Neural progenitor cell (in vitro differentiated cells): ENCODE results near the gene MAT2A. TPM values are rescaled to one million over a fixed set of nuclear protein-coding genes. Genes with fewer than 3 reads are reported as not detected.
"Not testable (repeated sequence)": the region's sequence is repeated elsewhere in the genome, so short reads cannot be mapped to it uniquely, and the experiment has no call there.

Experiments
- DNase-seq: peaks from one replicate; pipeline ENCODE4 v3.0.0-alpha.2; 2016; ENCODE audit warnings: low spot score
- H2AFZ ChIP-seq: fragments of 200-600 bp; sonication (generic); replicated peaks from 2 replicates; pipeline ENCODE4 v1.6.1; 2016; ENCODE audit warnings: antibody characterized with exemption
- H3F3A ChIP-seq: fragments of 200-600 bp; sonication (generic); 2 replicates; pipeline ENCODE4 v1.6.1; 2016; ENCODE audit warnings: antibody characterized with exemption, low read depth
- H3K27ac ChIP-seq: fragments of 200-600 bp; sonication (generic); 2 replicates; pipeline ENCODE4 v1.5.1; 2016; ENCODE audit warnings: mild to moderate bottlenecking
- H3K27me3 ChIP-seq: fragments of 200-600 bp; sonication (generic); 2 replicates; pipeline ENCODE4 v1.6.1; 2016; ENCODE audit warnings: mild to moderate bottlenecking, moderate library complexity
- H3K36me3 ChIP-seq: fragments of 200-600 bp; sonication (generic); 2 replicates; pipeline ENCODE4 v1.5.1; 2016
- H3K4me1 ChIP-seq: fragments of 200-600 bp; sonication (generic); 2 replicates; pipeline ENCODE4 v1.6.1; 2016; ENCODE audit warnings: mixed run types
- H3K4me2 ChIP-seq: fragments of 200-600 bp; sonication (generic); 2 replicates; pipeline ENCODE4 v1.6.1; 2016
- H3K4me3 ChIP-seq: fragments of 200-600 bp; sonication (generic); 2 replicates; pipeline ENCODE4 v1.5.1; 2016
- H3K79me2 ChIP-seq: fragments of 200-600 bp; sonication (generic); 2 replicates; pipeline ENCODE4 v1.6.1; 2016; ENCODE audit warnings: low read depth
- H3K9ac ChIP-seq: fragments of 200-600 bp; sonication (generic); 2 replicates; pipeline ENCODE4 v1.6.1; 2016
- H3K9me3 ChIP-seq: fragments of 200-600 bp; sonication (generic); 2 replicates; pipeline ENCODE4 v1.5.1; 2016; ENCODE audit warnings: low read depth
- H4K20me1 ChIP-seq: fragments of 200-600 bp; sonication (generic); 2 replicates; pipeline ENCODE4 v1.6.1; 2016; ENCODE audit warnings: low read depth
- H3K27ac Mint-ChIP-seq: 3 replicates; pipeline ENCODE4 v1.8.0; 2021; ENCODE audit warnings: mixed read lengths
- H3K27me3 Mint-ChIP-seq: 2 replicates; pipeline ENCODE4 v1.8.0; 2022; ENCODE audit warnings: low read depth, mild to moderate bottlenecking, inconsistent platforms, moderate library complexity, mixed read lengths; ENCODE audit not compliant: insufficient read depth
- H3K36me3 Mint-ChIP-seq: 3 replicates; pipeline ENCODE4 v1.8.0; 2021; ENCODE audit warnings: mixed read lengths
- H3K4me1 Mint-ChIP-seq: 3 replicates; pipeline ENCODE4 v1.8.0; 2021; ENCODE audit warnings: mixed read lengths
- H3K4me3 Mint-ChIP-seq: 3 replicates; pipeline ENCODE4 v1.8.0; 2021; ENCODE audit warnings: mild to moderate bottlenecking, moderate library complexity, mixed read lengths
- H3K9me3 Mint-ChIP-seq: 3 replicates; pipeline ENCODE4 v1.8.0; 2020; ENCODE audit warnings: mixed read lengths
- EZH2 ChIP-seq: fragments of 200-600 bp; sonication (generic); IDR thresholded peaks from 2 replicates; pipeline ENCODE4 v1.6.1; 2017; ENCODE audit warnings: antibody characterized with exemption, mild to moderate bottlenecking, moderate library complexity
- EZH2phosphoT487 ChIP-seq: fragments of 200-600 bp; sonication (generic); IDR thresholded peaks from 2 replicates; pipeline ENCODE4 v1.6.1; 2017; ENCODE audit warnings: antibody characterized with exemption
- total RNA-seq: library from RNA; depleted of rRNA; stranded (reverse); fragments of >200 nt; gene quantifications from 2 replicates; pipeline ENCODE4 v1.2.3, GENCODE V29; 2015; ENCODE audit warnings: low replicate concordance
- TF ChIP-seq, protein P1 (sequence below): fragments of 200-600 bp; sonication (generic); IDR thresholded peaks from 2 replicates; pipeline ENCODE4 v1.5.1; 2017; ENCODE audit warnings: antibody characterized with exemption, mild to moderate bottlenecking

The MAT2A gene
- total RNA-seq, 1 donor from 2014 or later = 221 TPM

DNA sequence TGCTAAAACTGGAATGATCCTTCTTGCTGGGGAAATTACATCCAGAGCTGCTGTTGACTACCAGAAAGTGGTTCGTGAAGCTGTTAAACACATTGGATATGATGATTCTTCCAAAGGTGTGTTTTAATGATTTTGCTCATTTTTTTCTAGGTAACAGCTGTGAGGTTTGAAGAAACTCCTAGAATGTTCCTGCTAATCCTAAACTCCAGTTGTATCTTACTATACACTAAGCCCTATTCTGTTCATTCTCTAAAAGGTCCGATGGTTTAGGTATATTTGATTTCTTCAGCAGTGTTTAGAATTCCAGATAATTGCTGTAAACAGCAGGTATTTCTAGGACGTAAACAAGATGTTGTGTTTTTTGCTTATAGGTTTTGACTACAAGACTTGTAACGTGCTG is 2.3 kb downstream of the MAT2A start:
- no peak overlapping the region for H3K27ac Mint-ChIP-seq
- Histone ChIP-seq H4K20me1 (peaks cover 66% of the 10 kb centered on the region), H3K4me2 (peak overlapping the region; percentile 89), H3K27me3 (no peaks in the 10 kb centered on the region), H3K79me2 (peaks cover 69% of the 10 kb centered on the region), H3K4me3 (peak overlapping the region; percentile 72), H3K27ac (no peak overlapping the region), H3K36me3 (peaks cover 30% of the 10 kb centered on the region), H2AFZ (no peak overlapping the region), H3F3A (peaks cover 78% of the 10 kb centered on the region), H3K9me3 (no peaks in the 10 kb centered on the region), H3K4me1 (peaks cover 43% of the 10 kb centered on the region), H3K9ac (no peak overlapping the region)
- peaks cover 5% of the 10 kb centered on the region for H3K27me3 Mint-ChIP-seq
- H3K9me3 Mint-ChIP-seq = no peaks in the 10 kb centered on the region
- H3K36me3 Mint-ChIP-seq = peaks cover 38% of the 10 kb centered on the region
- no peak for TF ChIP-seq EZH2
- TF ChIP-seq EZH2phosphoT487 = no peak
- TF ChIP-seq, protein P1, sequence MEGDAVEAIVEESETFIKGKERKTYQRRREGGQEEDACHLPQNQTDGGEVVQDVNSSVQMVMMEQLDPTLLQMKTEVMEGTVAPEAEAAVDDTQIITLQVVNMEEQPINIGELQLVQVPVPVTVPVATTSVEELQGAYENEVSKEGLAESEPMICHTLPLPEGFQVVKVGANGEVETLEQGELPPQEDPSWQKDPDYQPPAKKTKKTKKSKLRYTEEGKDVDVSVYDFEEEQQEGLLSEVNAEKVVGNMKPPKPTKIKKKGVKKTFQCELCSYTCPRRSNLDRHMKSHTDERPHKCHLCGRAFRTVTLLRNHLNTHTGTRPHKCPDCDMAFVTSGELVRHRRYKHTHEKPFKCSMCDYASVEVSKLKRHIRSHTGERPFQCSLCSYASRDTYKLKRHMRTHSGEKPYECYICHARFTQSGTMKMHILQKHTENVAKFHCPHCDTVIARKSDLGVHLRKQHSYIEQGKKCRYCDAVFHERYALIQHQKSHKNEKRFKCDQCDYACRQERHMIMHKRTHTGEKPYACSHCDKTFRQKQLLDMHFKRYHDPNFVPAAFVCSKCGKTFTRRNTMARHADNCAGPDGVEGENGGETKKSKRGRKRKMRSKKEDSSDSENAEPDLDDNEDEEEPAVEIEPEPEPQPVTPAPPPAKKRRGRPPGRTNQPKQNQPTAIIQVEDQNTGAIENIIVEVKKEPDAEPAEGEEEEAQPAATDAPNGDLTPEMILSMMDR = no peak
- peaks cover 60% of the 10 kb centered on the region for H3K4me1 Mint-ChIP-seq
- peak overlapping the region; percentile 97 for H3K4me3 Mint-ChIP-seq
- DNase-seq = no peak

DNA sequence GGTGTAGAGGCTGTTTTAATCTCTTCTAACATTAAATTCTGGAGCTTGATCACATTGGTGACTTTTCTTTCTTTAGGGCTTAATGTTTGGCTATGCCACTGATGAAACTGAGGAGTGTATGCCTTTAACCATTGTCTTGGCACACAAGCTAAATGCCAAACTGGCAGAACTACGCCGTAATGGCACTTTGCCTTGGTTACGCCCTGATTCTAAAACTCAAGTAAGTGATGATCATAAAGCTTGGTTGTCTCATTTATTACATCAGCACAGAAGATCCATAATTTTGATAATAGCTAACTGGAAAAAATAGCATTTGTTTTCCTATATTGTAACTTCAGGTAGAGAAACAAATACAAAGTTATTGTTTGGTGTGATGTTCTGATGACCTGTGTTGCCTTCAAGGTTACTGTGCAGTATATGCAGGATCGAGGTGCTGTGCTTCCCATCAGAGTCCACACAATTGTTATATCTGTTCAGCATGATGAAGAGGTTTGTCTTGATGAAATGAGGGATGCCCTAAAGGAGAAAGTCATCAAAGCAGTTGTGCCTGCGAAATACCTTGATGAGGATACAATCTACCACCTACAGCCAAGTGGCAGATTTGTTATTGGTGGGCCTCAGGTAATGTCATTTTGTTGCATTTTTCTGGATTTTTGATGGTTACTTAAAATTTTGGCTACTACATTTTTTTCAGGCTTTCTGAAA is 2.9 kb downstream of the MAT2A start:
- peak overlapping the region; percentile 16 for H3K4me3 Mint-ChIP-seq
- H3K4me1 Mint-ChIP-seq = peaks cover 54% of the 10 kb centered on the region
- H3K27me3 Mint-ChIP-seq = peaks cover 5% of the 10 kb centered on the region
- H3K36me3 Mint-ChIP-seq = peaks cover 38% of the 10 kb centered on the region
- Histone ChIP-seq H3K27me3 (no peaks in the 10 kb centered on the region), H3K79me2 (peaks cover 63% of the 10 kb centered on the region), H3K4me3 (peak overlapping the region; percentile 72), H3K4me1 (peaks cover 40% of the 10 kb centered on the region), H3K9me3 (no peaks in the 10 kb centered on the region), H3K27ac (no peak overlapping the region), H3K36me3 (peaks cover 30% of the 10 kb centered on the region), H3K4me2 (peak overlapping the region; percentile 89), H3K9ac (no peak overlapping the region), H3F3A (peaks cover 84% of the 10 kb centered on the region), H2AFZ (no peak overlapping the region), H4K20me1 (peaks cover 72% of the 10 kb centered on the region)
- H3K9me3 Mint-ChIP-seq = no peaks in the 10 kb centered on the region
- H3K27ac Mint-ChIP-seq = no peak overlapping the region
- DNase-seq = no peak
- TF ChIP-seq, protein P1 = no peak
- TF ChIP-seq EZH2phosphoT487 (no peak), EZH2 (no peak)

DNA sequence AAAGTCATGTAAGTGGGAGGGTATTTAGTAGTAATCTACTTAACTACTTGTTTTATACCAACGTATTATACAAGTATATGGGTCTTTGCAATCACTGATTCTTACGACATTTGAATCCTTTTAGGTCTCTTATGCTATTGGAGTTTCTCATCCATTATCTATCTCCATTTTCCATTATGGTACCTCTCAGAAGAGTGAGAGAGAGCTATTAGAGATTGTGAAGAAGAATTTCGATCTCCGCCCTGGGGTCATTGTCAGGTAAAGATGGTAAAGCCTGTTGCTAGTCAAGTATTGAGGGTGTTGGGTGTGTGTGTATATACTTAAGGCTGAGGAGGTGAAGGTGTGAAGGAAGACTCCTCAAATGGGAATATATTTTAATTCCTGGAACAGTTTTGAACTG is 3.8 kb downstream of the MAT2A start:
- Histone ChIP-seq H3K9ac (no peak overlapping the region), H3K27ac (peak overlapping the region; percentile 53), H3K79me2 (peaks cover 54% of the 10 kb centered on the region), H3K36me3 (peaks cover 30% of the 10 kb centered on the region), H3K4me3 (no peak overlapping the region), H3F3A (peaks cover 87% of the 10 kb centered on the region), H3K9me3 (no peaks in the 10 kb centered on the region), H3K4me1 (peaks cover 31% of the 10 kb centered on the region), H3K27me3 (no peaks in the 10 kb centered on the region), H3K4me2 (no peak overlapping the region), H4K20me1 (peaks cover 74% of the 10 kb centered on the region), H2AFZ (no peak overlapping the region)
- peak overlapping the region; percentile 16 for H3K4me3 Mint-ChIP-seq
- no peak overlapping the region for H3K27ac Mint-ChIP-seq
- H3K27me3 Mint-ChIP-seq = peaks cover 7% of the 10 kb centered on the region
- H3K9me3 Mint-ChIP-seq = no peaks in the 10 kb centered on the region
- TF ChIP-seq EZH2 (no peak), EZH2phosphoT487 (no peak)
- TF ChIP-seq, protein P1 = no peak
- DNase-seq = no peak
- H3K36me3 Mint-ChIP-seq = peaks cover 39% of the 10 kb centered on the region
- H3K4me1 Mint-ChIP-seq = peaks cover 45% of the 10 kb centered on the region

DNA sequence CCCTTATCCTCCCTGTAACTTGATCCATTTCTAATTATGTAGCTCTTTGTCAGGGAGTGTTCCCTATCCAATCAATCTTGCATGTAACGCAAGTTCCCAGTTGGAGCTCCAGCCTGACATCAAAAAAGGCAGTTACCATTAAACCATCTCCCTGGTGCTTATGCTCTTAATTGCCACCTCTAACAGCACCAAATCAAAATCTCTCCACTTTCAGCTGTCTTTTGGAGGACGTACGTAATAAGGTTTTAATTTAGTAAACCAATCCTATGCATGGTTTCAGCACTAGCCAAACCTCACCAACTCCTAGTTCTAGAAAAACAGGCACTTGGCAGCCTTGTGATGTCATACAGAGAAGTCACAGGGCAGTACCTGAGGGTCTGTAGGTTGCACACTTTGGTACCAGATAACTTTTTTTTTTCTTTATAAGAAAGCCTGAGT is 5.3 kb downstream of the MAT2A start:
- H2AFZ ChIP-seq, H3K27me3 Mint-ChIP-seq, H3K9me3 ChIP-seq, DNase-seq, H3K9me3 Mint-ChIP-seq, H3K4me2 ChIP-seq, H3K9ac ChIP-seq, H3K4me3 Mint-ChIP-seq, H3K4me3 ChIP-seq, H3K27ac Mint-ChIP-seq, H3K27me3 ChIP-seq: not testable (repeated sequence)
- Histone ChIP-seq H3K79me2 (peaks cover 44% of the 10 kb centered on the region), H3K27ac (peak overlapping the region; percentile 74), H3K36me3 (peaks cover 30% of the 10 kb centered on the region), H3F3A (peaks cover 91% of the 10 kb centered on the region), H3K4me1 (peaks cover 25% of the 10 kb centered on the region), H4K20me1 (peaks cover 79% of the 10 kb centered on the region)
- Mint-ChIP-seq H3K4me1 (peaks cover 41% of the 10 kb centered on the region), H3K36me3 (peaks cover 39% of the 10 kb centered on the region)

DNA sequence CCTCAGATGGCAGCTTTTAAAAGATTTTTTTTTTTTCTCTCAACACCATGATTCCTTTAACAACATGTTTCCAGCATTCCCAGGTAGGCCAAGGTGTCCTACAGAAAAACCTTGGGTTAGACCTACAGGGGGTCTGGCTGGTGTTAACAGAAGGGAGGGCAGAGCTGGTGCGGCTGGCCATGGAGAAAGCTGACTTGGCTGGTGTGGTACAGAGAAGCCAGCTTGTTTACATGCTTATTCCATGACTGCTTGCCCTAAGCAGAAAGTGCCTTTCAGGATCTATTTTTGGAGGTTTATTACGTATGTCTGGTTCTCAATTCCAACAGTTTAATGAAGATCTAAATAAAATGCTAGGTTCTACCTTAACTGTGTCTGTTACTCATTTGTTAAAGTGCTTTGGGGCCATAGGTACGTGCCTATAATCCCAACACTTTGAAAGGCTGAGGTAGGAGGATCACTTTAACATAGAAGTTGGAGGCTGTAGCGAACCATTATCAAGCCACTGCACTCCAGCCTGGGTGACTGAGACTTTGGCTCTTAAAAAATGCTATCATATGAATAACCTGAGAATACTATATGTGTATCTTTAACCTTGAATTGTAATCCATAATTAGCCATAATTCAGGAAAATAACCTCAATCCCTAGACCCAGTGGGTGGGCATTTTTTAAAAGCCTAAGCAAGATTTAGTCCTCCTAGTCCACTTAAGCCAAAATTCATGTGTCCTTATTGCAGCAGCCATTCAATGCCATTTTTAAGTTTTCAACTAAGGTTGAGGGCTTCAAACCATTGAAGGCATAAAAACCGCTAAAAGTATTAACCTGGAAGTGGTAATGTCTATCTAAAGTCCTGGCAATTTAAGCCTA is 6.2 kb downstream of the MAT2A start:
- peaks cover 25% of the 10 kb centered on the region for H3K4me1 ChIP-seq
- H3K79me2 ChIP-seq = peaks cover 36% of the 10 kb centered on the region
- peaks cover 30% of the 10 kb centered on the region for H3K36me3 ChIP-seq
- peaks cover 87% of the 10 kb centered on the region for H3F3A ChIP-seq
- peak overlapping the region; percentile 74 for H3K27ac ChIP-seq
- not testable (repeated sequence) for H3K27me3 Mint-ChIP-seq, H2AFZ ChIP-seq, H3K9me3 Mint-ChIP-seq, H3K9me3 ChIP-seq, H3K27me3 ChIP-seq, H3K4me2 ChIP-seq, H3K4me3 ChIP-seq, DNase-seq, H3K9ac ChIP-seq, H3K4me3 Mint-ChIP-seq, H3K27ac Mint-ChIP-seq
- H4K20me1 ChIP-seq = peaks cover 71% of the 10 kb centered on the region
- H3K36me3 Mint-ChIP-seq = peaks cover 40% of the 10 kb centered on the region
- H3K4me1 Mint-ChIP-seq = peaks cover 40% of the 10 kb centered on the region
